Inflammatory macrophage (primary cell): Measurements from ENCODE around the gene UNC13D.
A peak's percentile ranks its signal among the peaks of the same experiment; 100 is the strongest.

ENCODE experiments used
- DNase-seq, 2 donors: peaks; one replicate each; pipeline ENCODE4 v3.0.0-alpha.2; 2020 to 2022

Gene UNC13D

GRCh38 chr17:75849724-75850123, 5.5 kb upstream of the UNC13D start:
- no peak for DNase-seq

GRCh38 chr17:75849279-75849646, 5.1 kb upstream of the UNC13D start:
- DNase-seq, result no peak

DNA sequence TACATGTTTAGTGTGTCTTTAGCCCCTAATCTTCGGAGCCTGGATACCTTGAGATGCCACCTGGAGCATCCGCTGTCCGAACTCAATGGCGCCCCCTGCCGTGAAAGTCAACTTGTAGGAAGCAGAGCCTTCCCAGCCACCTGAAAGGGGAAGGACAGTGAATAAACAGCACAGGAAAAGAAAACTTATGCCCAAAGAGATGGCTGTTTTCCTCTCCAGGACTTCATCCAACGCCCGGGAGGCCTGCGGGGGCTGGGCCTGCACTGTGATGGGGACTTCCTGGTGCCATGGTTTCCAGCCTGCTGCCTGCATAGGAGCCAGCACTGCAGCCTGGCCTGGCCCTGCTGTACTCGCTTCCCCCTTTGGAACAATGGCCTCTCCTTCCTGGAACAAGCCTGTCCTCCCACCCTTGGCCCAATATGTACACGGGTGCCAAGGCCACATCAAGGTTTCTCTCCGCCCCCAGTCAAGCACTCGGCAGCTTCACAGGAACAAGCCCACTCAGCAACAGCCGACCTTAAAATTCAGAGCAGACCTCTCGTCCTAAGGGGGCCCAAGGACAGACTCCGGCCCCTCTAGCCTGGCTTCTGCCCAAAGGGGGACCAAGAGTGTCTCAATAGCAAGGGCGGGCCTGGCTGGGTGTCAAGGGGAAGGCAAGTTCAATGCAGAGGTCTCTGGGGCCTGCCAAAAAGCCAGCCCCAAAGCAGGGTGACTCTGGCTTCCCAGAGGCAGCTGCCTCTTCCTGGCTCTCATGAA, 4.5 kb upstream of the UNC13D start:
- peak; percentile 35 to 65 for DNase-seq

GRCh38 chr17:75847614-75848522, 3.7 kb upstream of the UNC13D start:
- no peak for DNase-seq

DNA sequence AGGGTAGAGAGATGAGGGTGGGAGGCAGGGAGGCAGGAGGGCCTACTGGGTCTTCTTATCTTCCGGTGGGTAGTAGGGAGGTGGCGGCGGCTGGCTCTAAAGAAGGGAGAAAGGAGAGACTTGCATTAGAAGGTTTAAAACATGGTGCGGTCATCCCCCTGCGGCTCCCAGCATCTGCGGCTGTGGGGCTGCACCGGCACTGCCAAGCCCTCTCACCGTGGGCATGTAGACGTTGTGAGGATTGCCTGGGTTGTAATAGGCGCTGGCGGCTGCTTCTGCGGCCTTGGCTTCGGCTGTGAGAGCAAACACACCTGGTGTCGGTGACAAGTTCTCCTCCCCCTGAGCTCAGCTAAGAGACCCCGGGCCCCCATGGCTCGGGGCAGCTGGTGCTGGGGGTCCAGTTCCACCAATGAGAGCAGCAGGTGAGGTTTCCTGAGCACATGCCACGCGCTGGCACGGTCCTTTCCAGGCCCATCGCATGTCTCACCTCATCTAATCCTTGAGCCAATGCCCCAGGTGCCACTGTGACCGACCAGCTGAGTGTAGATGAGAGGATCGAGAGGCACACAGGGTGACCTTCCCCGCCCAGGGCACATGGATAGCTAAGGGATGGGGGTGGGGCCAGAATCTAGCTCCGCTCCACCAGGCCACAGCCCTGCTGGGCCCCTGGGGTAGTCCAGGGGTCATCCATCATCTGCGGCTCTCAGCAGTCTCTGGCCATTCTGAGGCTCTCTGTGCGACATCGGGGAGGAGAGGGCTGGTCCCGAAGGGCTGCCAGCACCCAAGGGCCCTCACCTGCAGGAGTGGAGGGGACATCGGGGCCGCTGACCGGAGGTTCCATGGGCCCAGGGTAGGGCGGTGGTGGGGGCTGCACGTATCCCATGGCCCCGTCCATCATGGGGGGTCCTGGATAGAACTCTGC, 2.7 kb upstream of the UNC13D start:
- no peak for DNase-seq

GRCh38 chr17:75845933-75846691, 1.9 kb upstream of the UNC13D start:
- no peak for DNase-seq

DNA sequence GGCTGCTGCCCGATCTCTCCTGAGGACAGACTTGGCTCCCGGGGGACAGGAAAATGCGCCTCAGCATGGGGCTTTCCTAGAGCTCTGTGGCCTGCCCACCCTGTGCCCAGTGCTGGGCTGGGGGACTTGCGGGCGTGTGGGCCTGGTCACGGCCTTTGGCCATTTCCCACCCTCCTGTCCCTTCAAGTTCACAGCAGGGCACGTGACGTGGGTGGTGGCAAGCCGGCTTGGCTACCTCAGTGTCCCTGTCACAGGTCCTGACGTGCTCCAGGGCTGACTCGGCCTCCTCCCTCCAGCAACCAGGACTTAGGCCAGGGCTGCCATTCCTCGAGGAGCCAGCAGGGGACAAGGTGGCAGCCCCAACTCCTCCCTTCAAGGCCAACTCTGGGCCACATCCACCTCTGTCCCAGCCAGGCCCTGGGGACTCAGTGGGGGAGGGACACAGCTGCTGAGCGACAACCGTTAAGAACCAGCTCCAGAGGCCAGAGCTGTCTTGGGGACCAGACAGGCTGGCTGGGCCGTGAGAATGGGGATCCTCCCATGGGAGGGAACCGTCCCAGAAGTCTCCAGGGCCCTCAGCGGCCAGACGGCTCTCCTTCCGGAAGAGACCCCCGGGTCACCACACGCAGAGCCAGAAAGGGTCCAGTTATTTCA, 981 bp upstream of the UNC13D start:
- peak; percentile 89 to 90 for DNase-seq

DNA sequence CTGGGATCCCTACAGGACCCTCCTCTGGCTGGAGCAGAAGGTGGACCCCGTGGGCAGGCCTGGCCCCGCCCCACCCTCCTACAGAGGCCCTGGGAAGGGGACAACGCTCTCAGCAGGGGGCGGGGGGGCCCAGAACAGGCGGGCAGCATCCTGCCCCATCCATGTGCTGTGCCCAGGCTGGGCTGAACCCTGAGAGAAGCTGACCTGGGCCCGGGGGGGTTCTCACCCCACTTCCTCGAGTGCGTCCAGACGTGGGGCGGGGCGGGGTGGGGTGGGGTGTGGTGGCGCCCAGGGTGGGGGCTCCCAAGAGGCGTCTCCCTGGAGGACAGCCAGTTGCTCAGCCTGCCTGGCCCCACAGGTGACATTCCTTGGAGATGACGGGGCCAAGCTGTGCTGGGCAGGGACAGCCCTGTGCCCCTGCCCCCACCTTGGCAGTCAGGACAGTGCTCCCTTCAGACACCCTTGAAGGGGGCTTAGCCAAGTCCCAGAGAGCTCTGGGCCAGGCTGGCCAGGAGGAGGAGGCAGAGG, 390 bp upstream of the UNC13D start:
- no peak for DNase-seq

GRCh38 chr17:75842963-75843576, 1.1 kb downstream of the UNC13D start:
- DNase-seq, result no peak

DNA sequence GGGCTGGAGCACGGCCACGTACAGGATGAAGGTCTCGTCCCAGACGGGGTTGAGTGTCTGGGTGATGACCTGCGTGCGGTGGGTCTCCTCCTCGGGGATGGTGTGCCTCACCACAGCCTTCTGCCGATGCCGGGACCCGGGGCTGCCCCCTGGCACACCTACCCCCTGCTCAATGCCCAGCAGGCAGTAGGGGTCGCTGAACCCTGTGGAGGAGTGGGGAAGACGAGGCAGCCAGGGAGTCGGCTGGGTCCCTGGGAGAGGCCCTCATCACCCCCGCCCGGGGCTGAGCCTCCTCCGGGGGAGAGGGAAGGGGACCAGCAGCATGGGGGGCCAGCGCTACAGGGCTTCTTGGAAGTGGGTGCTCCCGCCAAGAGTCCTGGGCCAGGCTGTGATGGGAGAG, 1.8 kb downstream of the UNC13D start:
- DNase-seq, result no peak

GRCh38 chr17:75840799-75841164, 3.4 kb downstream of the UNC13D start:
- no peak for DNase-seq

DNA sequence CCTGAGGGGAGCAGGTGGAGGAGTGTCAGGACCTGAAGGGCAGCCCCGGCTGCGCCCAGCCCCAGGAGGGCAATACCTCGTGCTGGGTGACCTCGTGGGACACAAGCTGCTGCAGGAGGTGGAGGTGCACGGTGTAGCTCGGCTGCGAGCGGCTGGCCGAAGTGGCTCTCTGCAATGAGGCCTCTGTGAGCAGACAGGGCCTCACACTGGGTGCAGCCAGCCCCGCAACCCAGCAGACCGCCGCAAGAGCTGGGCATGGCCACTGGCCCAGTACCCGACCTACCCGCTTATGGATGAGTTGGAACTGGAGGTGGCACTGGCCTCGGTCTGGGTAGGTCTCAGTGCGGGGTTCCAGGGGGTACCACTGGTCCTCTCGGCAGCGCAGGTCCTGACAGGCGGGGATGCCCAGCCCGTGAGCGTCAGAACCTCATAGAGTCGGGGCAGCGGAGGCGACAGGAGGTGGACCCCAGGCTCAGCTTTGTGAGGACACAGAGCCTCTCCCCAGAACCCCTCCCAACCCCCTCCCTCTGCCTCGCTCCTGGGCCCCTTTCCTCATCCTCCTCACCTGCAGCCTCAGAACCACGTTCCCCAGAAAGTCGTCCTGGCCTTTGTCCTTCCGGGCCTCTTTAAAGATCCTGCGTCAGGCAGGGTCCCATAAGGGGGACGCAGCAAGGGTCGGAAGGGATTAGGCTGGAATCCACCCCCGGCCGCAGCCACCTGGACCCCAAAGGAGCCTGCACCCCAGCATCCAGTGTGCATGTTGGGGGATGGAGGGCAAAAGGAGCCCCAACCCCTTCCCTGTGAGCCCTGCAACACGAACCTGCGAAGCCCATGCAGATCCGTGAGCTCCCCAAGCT, 4.0 kb downstream of the UNC13D start:
- DNase-seq, result no peak

GRCh38 chr17:75838410-75838809, 5.8 kb downstream of the UNC13D start:
- no peak for DNase-seq

DNA sequence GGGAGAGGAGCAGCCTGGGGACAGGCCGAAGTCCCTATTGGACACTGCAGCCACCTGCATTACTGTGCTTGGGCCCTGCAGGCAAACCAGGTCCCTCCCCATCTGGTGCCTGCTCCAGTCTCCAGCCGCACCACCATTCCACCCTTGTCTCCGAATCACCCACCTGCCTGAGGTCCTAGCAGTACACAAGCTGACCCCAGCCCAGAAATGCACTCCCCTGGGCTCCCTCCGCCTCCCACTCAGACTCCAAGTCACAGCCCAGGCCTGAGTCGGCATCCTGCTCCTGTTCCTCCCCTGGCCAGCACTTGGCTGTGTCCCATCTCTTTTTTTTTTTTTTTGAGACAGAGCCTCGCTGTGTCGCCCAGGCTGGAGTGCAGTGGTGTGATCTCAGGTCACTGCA, 6.3 kb downstream of the UNC13D start:
- no peak for DNase-seq

- no peak for DNase-seq
Measured at GRCh38 chr17:75836605-75837004, 7.6 kb downstream of the UNC13D start.

DNA sequence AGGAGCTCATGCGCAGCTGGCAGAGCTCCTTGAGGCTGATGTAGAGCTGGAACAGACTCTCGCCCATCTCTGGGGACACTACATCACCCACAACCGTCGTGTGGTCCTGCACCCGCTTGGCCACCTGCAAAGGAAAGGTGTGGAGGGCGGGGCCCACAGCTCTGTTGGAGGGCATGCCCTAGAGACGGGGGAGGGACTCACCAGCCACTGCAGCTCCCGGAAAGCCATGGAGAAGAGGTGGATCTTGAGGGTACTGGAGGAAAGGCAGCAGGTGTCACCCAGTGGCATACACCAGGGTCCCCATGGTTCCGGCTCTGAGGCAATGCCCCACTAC, 8.6 kb downstream of the UNC13D start:
- no peak for DNase-seq

- DNase-seq, result no peak
Measured at GRCh38 chr17:75834928-75835653, 9.1 kb downstream of the UNC13D start.

DNA sequence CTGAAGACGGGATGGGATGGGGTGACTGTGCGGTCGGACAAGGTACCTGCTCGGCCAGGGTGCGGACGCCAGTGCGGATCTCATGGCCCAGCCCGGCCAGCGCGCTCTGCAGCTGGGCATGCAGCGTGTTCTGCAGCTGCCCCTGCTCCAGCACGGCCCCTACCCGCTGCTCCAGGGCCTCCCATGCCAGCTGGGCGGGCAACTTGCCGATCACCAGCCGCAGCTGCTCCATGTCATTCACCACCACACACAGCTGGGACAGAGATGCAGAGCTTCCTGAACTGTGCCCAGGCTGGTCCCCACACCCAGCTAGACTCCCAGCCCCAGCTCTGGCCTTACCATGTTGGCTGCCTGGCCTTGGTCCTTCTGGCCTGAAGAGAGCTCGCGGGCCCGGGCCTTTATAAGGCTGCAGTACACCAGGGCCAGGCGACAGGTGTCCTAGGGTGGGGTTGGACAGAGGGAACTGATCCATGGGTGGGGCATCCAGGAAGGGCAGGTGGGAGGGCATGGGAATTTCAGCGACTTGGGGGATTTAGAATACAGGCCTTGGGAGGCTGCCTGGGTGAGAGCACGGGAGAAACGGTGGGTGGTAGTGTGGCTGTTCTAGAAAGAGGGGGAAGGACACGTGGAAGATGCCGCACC, 9.8 kb downstream of the UNC13D start:
- no peak for DNase-seq
